ENCODE results near the gene WNT10A.

Gene WNT10A

GRCh38 chr2:218877891-218878290 is 2.8 kb upstream of the WNT10A start:
- H3K4me3 ChIP-seq (replicated peaks; ENCODE audit: low read depth, low read length), result no peak overlapping the region
- TF ChIP-seq CTCF (IDR thresholded peaks at IDR 0.05; ENCODE audit: low read length, missing control alignments), result no peak
- no peak for DNase-seq (ENCODE audit: low read depth)

- no peak for DNase-seq (ENCODE audit: low read depth)
- no peak overlapping the region for H3K4me3 ChIP-seq (replicated peaks; ENCODE audit: low read depth, low read length)
- no peak for TF ChIP-seq CTCF (IDR thresholded peaks at IDR 0.05; ENCODE audit: low read length, missing control alignments)
Observed at GRCh38 chr2:218878486-218878885, 2.2 kb upstream of the WNT10A start.

GRCh38 chr2:218878926-218879761 is 1.5 kb upstream of the WNT10A start:
- no peak for TF ChIP-seq CTCF (IDR thresholded peaks at IDR 0.05; ENCODE audit: low read length, missing control alignments)
- no peak for DNase-seq (ENCODE audit: low read depth)
- no peak overlapping the region for H3K4me3 ChIP-seq (replicated peaks; ENCODE audit: low read depth, low read length)

GRCh38 chr2:218879776-218880101 is 913 bp upstream of the WNT10A start:
- H3K4me3 ChIP-seq (replicated peaks; ENCODE audit: low read depth, low read length), result no peak overlapping the region
- no peak for TF ChIP-seq CTCF (IDR thresholded peaks at IDR 0.05; ENCODE audit: low read length, missing control alignments)
- DNase-seq (ENCODE audit: low read depth), result no peak

- H3K4me3 ChIP-seq (replicated peaks; ENCODE audit: low read depth, low read length), result no peak overlapping the region
- DNase-seq (ENCODE audit: low read depth), result no peak
- no peak for TF ChIP-seq CTCF (IDR thresholded peaks at IDR 0.05; ENCODE audit: low read length, missing control alignments)
Observed at GRCh38 chr2:218880859-218881594, 375 bp downstream of the WNT10A start.

GRCh38 chr2:218881744-218882460 is 1.2 kb downstream of the WNT10A start:
- TF ChIP-seq CTCF (IDR thresholded peaks at IDR 0.05; ENCODE audit: low read length, missing control alignments), result no peak
- no peak for DNase-seq (ENCODE audit: low read depth)
- H3K4me3 ChIP-seq (replicated peaks; ENCODE audit: low read depth, low read length), result no peak overlapping the region

Data from fibroblast of pulmonary artery (primary cell).